ENCODE results near the gene CREM. TPM values are rescaled to one million over a fixed set of nuclear protein-coding genes. Genes with fewer than 3 reads are reported as not detected.

The CREM gene
- total RNA-seq, 1 experiment from 2014 or later = 20.0 TPM

- no peak overlapping the region for H2BK12ac ChIP-seq (ENCODE audit: insufficient read length, low read depth, low read length)
- H3K56ac ChIP-seq (ENCODE audit: insufficient read length, low read depth, low read length) = no peak overlapping the region
- no peaks in the 10 kb centered on the region; the same call in 1 of the 2 replicates for H3K79me2 ChIP-seq (ENCODE audit: insufficient read depth, low read length)
- no peak overlapping the region for H2BK15ac ChIP-seq (ENCODE audit: low read depth, low read length)
- H3K79me1 ChIP-seq (ENCODE audit: insufficient read depth, low read depth, low read length, poor library complexity, severe bottlenecking) = no peaks in the 10 kb centered on the region
- TF ChIP-seq CTCF (conservative IDR thresholded peaks at IDR 0.05) = no peak
- peaks cover 0 to 5% (median 4%) of the 10 kb centered on the region in 3 experiments; a peak in 4 of 7 replicates for H3K36me3 Mint-ChIP-seq (ENCODE audit: insufficient read depth in 1 of 3, low read depth in 3 of 3)
- no peak overlapping the region for H3K27ac ChIP-seq (ENCODE audit: insufficient read length, low read depth, low read length)
- H2BK120ac ChIP-seq (ENCODE audit: low read depth, low read length, poor library complexity, severe bottlenecking) = no peak overlapping the region
- H3K27me3 Mint-ChIP-seq (ENCODE audit: low read depth) = no peaks in the 10 kb centered on the region
- H3K18ac ChIP-seq (ENCODE audit: insufficient read length, low read depth, low read length) = no peak overlapping the region
- H2BK5ac ChIP-seq (ENCODE audit: insufficient read length, low read length) = no peak overlapping the region
- H2AK5ac ChIP-seq (ENCODE audit: insufficient read length, low read length) = no peak overlapping the region
- H4K91ac ChIP-seq (ENCODE audit: insufficient read length, low read depth, low read length) = no peak overlapping the region
- no peak overlapping the region for H3K4ac ChIP-seq (ENCODE audit: low read depth, low read length)
- WGBS (ENCODE audit: extremely low coverage, insufficient read length, low lambda C conversion rate) = no CpG with 5 or more reads among the region's 1 CpG
- no peak overlapping the region for H3K9ac ChIP-seq (ENCODE audit: extremely low read depth, insufficient read length, low read length)
- peaks cover 4% of the 10 kb centered on the region for H3K23me2 ChIP-seq (ENCODE audit: insufficient read length, low read depth, low read length, poor library complexity, severe bottlenecking)
- no peaks in the 10 kb centered on the region for H3K27me3 ChIP-seq (ENCODE audit: insufficient read depth, low read length)
- H4K8ac ChIP-seq (replicated peaks; ENCODE audit: insufficient read length, low read depth, low read length) = no peak overlapping the region
- no peak for DNase-seq
- no peak overlapping the region for H3K23ac ChIP-seq (ENCODE audit: insufficient read length, low read depth, low read length)
- no peaks in the 10 kb centered on the region for H3K4me1 ChIP-seq (ENCODE audit: insufficient read depth, low read length)
- no peak overlapping the region for H2BK20ac ChIP-seq (ENCODE audit: low read depth, low read length, poor library complexity, severe bottlenecking)
- H3K27ac Mint-ChIP-seq = no peak overlapping the region
- H3K9me3 ChIP-seq (ENCODE audit: control insufficient read depth, low read depth, low read length) = no peaks in the 10 kb centered on the region
- no peaks in the 10 kb centered on the region for H3K9me3 Mint-ChIP-seq
- peaks cover 10 to 20% of the 10 kb centered on the region in 2 experiments for H3K4me1 Mint-ChIP-seq
- H2AFZ ChIP-seq (ENCODE audit: low read length) = no peak overlapping the region
- no peaks in the 10 kb centered on the region for H4K20me1 ChIP-seq (ENCODE audit: control insufficient read depth, insufficient read depth, insufficient read length)
- no peak overlapping the region for H4K5ac ChIP-seq (ENCODE audit: insufficient read length, low read depth, low read length)
- no peak overlapping the region for H3K4me2 ChIP-seq (ENCODE audit: insufficient read depth, insufficient read length, low read length)
- no peak overlapping the region for H3K14ac ChIP-seq (ENCODE audit: insufficient read depth, low read length)
- peak overlapping the region in 1 of 2 experiments; percentile 92; a peak in 1 of 5 replicates for H3K4me3 Mint-ChIP-seq
- H3T11ph ChIP-seq (ENCODE audit: low read length) = no peak overlapping the region
Observed at GRCh38 chr10:35129185-35129674, 2.6 kb downstream of the CREM start.
